Measurements from ENCODE around the gene KISS1R.

The KISS1R gene

DNA sequence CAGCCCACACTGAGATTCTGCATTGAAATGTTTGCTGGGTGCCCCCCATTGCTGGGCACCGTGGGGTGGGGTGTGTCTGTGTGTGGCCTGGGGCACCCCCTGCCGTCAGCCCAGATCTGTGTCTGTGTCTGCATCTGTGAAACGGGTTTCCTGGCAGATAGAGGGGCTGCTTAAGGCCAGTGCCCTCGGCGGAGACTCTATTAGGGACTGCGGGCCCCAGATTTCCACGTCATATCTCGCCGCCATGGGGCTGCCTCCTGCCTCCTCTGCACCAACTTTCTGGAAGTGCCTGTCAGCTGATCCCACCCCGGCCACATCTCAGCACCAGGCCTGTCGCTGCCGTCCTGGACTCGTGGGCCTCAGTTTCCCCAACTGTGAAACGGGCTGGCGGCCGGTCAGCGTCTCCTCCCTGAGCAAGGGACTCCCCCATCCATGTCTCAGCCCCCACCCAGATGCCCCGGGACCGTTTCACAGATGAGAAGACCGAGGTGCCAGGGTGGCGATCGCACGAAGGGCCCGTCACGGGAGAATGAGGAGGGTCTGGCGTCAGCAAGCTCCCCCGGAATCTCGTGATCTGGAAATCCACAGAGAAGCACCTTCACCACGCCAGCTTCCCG lies 30.1 kb downstream of the KISS1R start:
- Histone ChIP-seq H3K36me3 (ENCODE audit: insufficient read depth, low read length) (no peaks in the 10 kb centered on the region), H3K9me3 (ENCODE audit: low read length) (no peaks in the 10 kb centered on the region), H3K4me1 (ENCODE audit: insufficient read depth, low read length) (no peaks in the 10 kb centered on the region), H3K27ac (ENCODE audit: low read depth, low read length) (no peak overlapping the region), H3K27me3 (ENCODE audit: control insufficient read depth in 1 of 2, insufficient read depth in 2 of 2, low read length in 2 of 2) (no peaks in the 10 kb centered on the region), H3K9ac (ENCODE audit: low read length) (no peak overlapping the region), H3K4me3 (ENCODE audit: low read depth in 1 of 2, low read length in 2 of 2) (no peak overlapping the region)

DNA sequence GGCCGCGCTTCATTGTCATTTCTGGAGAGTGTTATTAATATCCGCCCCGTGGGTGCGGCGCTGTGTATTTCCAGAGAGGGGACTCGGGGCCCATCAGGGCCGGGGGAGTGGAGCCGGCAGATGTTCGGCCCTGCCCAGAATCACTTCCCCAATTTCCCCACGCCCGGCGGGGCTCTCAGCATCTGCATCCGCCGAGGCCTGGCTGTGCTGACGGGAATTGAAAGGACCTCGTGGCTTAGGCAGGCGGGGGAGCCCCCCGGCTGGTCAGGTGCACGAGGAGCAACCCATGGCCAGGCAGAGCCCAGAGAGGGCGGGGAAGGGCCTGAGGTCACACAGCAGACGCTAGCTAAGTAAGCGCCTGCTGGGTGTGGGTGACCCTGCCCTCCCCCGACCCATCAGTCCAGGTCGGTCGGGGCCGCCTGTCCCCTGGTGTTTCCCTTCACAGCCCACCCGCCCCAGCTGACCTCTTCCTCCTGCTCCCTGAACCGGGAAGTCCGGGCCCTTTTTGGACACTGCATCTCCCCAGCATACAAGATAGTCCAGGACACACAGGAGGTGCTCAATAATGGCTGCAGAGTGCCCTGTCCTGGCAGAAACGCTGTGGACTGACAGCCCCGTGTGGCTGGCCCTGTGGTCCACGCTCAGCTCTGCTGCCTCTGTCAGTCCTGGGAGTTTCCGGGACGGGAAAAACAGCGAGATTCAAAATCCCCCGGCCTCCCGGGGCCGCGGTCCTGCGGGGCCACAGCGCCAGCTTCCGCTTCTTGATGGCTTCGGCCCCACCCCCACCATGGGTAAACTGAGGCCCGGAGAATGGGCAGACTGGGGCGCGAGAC lies 30.8 kb downstream of the KISS1R start:
- H3K9ac ChIP-seq (ENCODE audit: low read length): no peak overlapping the region
- no peak overlapping the region for H3K4me3 ChIP-seq (ENCODE audit: low read depth in 1 of 2, low read length in 2 of 2)
- H3K27ac ChIP-seq (ENCODE audit: low read depth, low read length): no peak overlapping the region
- no peaks in the 10 kb centered on the region for H3K4me1 ChIP-seq (ENCODE audit: insufficient read depth, low read length)
- no peaks in the 10 kb centered on the region for H3K9me3 ChIP-seq (ENCODE audit: low read length)
- no peaks in the 10 kb centered on the region for H3K27me3 ChIP-seq (ENCODE audit: control insufficient read depth in 1 of 2, insufficient read depth in 2 of 2, low read length in 2 of 2)
- no peaks in the 10 kb centered on the region for H3K36me3 ChIP-seq (ENCODE audit: insufficient read depth, low read length)

DNA sequence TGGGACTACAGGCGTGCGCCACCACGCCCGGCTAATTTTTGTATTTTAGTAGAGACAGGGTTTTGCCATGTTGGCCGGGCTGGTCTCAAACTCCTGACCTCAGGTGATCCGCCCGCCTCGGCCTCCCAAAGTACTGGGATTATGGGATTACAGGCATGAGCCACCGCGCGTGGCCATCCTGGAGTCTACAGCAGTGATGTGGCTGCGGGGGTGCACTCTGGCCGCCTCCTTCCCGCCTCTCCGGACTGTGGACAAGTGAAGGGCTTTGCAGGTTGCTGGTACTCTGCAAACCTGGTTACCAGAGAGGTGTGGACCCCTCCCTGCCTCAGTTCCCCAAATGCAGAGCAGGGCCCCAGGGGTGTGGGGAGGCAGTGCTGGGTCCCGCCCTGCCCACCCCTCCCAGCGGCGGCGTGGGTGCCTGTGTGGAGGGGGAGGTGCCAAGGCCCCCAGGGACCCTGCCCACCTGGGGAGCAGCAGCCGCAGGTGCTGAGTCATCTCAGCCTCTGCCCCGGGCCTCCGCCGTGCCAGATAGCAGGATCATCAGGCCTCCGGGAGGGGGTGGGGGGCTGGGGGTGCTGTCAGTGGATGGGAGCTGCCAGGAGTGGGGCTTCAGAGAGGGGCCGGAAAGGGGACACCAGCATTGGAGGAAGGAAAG lies 31.8 kb downstream of the KISS1R start:
- Histone ChIP-seq H3K4me1 (ENCODE audit: insufficient read depth, low read length) (no peaks in the 10 kb centered on the region), H3K9me3 (ENCODE audit: low read length) (no peaks in the 10 kb centered on the region), H3K27ac (ENCODE audit: low read depth, low read length) (no peak overlapping the region), H3K36me3 (ENCODE audit: insufficient read depth, low read length) (no peaks in the 10 kb centered on the region), H3K27me3 (ENCODE audit: control insufficient read depth in 1 of 2, insufficient read depth in 2 of 2, low read length in 2 of 2) (no peaks in the 10 kb centered on the region), H3K4me3 (ENCODE audit: low read depth in 1 of 2, low read length in 2 of 2) (no peak overlapping the region), H3K9ac (ENCODE audit: low read length) (no peak overlapping the region)

DNA sequence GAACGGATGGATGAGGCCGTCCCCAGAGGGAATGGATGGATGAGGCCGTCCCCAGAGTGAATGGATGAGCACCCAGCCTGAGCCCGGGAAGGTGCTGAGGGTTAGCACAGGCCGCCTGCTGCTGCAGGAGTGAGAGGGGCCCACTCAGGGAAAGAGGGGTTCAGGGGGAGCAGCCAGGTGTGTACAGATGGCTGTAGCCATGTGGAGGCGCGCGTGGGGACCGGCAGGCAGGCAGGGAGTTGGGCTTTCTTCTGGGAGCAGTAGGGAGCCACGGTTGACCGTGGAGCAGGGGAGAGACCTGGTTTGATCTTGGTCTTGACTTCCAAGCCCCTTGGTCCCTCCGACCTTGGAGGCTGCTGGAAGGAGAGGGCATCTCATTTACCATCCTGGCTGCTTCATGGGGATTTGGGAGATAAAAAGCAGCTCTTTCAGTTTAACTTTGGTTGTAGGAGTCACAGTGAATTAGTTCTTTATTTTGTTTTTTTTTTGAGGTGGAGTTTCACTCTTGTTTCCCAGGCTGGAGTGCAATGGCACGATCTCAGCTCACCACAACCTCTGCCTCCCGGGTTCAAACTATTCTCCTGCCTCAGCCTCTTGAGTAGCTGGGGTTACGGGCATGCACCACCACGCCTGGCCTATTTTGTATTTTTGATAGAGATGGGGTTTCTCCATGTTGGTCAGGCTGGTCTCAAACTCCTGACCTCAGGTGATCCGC lies 33.4 kb downstream of the KISS1R start:
- H3K4me3 ChIP-seq (ENCODE audit: low read depth in 1 of 2, low read length in 2 of 2): no peak overlapping the region
- no peak overlapping the region for H3K27ac ChIP-seq (ENCODE audit: low read depth, low read length)
- no peaks in the 10 kb centered on the region for H3K9me3 ChIP-seq (ENCODE audit: low read length)
- H3K27me3 ChIP-seq (ENCODE audit: control insufficient read depth in 1 of 2, insufficient read depth in 2 of 2, low read length in 2 of 2): no peaks in the 10 kb centered on the region
- H3K36me3 ChIP-seq (ENCODE audit: insufficient read depth, low read length): no peaks in the 10 kb centered on the region
- no peak overlapping the region for H3K9ac ChIP-seq (ENCODE audit: low read length)
- H3K4me1 ChIP-seq (ENCODE audit: insufficient read depth, low read length): no peaks in the 10 kb centered on the region

DNA sequence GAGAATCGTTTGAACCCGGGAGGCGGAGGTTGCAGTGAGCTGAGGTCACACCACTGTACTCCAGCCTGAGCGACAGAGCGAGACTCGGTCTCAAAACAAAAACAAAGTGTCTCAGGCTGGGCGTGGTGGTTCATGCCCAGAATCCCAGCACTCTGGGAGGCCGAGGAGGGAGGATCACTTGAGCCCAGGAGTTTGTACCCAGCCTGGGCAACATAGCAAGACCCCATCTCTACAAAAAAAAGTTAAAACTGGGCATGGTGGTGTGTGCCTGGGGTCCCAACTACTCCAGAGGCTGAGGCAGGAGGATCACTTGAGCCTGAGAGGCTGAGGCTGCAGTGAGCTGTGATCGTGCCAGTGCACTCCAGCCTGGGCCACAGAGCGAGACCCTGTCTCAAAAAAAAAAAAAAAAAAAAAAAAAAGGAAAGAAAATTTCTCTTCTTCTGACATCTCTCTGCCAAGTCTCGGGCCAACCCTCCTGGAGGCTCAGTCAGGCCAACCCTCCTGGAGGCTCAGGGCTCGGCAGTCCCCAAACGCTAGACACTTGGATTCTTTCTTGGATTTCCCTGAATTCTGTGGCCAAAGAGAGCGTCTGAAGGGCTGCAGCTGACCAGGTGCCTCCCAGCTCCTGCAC lies 35.0 kb downstream of the KISS1R start:
- no peak overlapping the region for H3K4me3 ChIP-seq (ENCODE audit: low read depth in 1 of 2, low read length in 2 of 2)
- no peak overlapping the region for H3K27ac ChIP-seq (ENCODE audit: low read depth, low read length)
- no peak overlapping the region for H3K9ac ChIP-seq (ENCODE audit: low read length)
- H3K4me1 ChIP-seq (ENCODE audit: insufficient read depth, low read length): no peaks in the 10 kb centered on the region
- no peaks in the 10 kb centered on the region for H3K9me3 ChIP-seq (ENCODE audit: low read length)
- H3K27me3 ChIP-seq (ENCODE audit: control insufficient read depth in 1 of 2, insufficient read depth in 2 of 2, low read length in 2 of 2): no peaks in the 10 kb centered on the region
- no peaks in the 10 kb centered on the region for H3K36me3 ChIP-seq (ENCODE audit: insufficient read depth, low read length)

DNA sequence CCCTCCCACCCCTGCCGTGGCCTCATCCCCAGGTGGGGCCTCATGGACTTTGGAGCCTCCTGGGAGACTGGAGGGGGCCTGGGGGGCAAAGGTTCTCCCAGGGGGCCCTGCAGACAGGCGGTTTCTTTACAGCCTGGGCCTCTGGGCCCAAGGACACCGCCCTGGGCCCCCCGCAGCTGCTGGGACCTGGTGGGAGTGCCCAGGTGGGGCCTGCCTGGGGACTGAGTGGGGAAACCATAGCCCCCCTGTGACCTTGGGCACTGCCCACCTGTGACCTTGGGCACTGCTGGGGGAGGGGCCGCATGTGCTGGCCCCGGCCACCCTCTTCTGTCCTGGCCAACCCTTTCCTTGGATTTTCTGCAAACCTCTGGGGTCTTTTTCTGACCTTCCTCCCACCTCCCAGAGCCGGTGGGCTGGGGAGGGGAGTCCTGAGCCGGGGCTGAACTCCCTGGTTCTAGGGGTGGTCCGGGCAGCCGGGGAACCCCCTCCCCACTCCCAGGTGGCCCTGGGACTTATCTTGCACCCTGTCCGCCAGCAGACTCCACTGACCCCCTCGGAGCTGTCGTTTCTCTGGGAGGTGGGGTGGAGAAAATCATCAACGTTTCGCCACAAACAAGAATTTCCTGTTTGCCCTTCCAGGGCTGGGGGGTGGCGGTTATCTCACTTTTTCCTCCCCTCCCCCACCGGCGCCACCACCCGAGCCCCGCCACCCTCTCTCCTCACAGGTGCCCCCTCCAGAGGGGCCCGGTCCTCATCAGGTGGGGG lies 35.7 kb downstream of the KISS1R start:
- Histone ChIP-seq H3K27ac (ENCODE audit: low read depth, low read length) (no peak overlapping the region), H3K4me3 (ENCODE audit: low read depth in 1 of 2, low read length in 2 of 2) (no peak overlapping the region), H3K9me3 (ENCODE audit: low read length) (no peaks in the 10 kb centered on the region), H3K36me3 (ENCODE audit: insufficient read depth, low read length) (no peaks in the 10 kb centered on the region), H3K9ac (ENCODE audit: low read length) (no peak overlapping the region), H3K27me3 (ENCODE audit: control insufficient read depth in 1 of 2, insufficient read depth in 2 of 2, low read length in 2 of 2) (no peaks in the 10 kb centered on the region), H3K4me1 (ENCODE audit: insufficient read depth, low read length) (no peaks in the 10 kb centered on the region)

DNA sequence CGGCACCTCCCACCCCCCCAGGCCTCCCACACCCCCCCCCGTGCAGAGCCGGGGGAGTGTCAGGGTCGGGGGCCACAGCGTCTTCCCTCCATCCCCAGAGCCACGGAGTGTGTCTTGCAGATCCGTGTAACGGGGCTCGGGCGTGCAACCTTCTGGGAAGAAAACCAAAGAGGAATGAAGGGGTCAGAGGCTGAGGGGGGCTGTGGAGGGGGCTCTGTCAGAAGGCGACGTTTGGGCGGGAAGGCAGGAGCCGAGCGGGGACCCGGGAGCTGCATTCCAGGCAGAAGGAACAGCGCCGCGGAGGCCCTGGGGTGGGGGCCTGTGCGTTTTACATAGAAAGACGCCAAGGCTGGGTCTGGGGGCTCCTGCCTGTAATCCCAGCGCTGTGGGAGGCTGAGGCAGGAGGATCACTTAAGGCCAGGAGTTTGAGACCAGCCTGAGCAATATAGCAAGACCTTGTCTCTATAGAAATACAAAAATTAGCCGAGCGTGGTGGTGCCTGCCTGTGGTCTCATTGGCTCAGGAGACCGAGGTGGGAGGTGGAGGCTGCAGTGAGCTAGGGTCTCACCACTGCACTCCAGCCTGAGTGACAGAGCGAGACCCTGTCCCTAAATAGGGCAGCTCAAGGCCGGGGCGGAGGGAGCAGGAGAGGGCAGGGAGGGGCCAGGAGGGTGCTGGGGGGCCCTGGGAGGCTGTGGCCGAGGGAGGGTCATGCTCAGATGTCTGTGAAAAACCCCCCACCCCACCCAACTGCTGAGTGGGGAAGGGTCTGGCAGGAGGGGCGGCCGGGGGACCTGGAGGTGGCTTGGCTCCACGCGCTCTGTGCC lies 36.5 kb downstream of the KISS1R start:
- Histone ChIP-seq H3K9me3 (ENCODE audit: low read length) (no peaks in the 10 kb centered on the region), H3K36me3 (ENCODE audit: insufficient read depth, low read length) (no peaks in the 10 kb centered on the region), H3K4me3 (ENCODE audit: low read depth in 1 of 2, low read length in 2 of 2) (no peak overlapping the region), H3K4me1 (ENCODE audit: insufficient read depth, low read length) (no peaks in the 10 kb centered on the region), H3K9ac (ENCODE audit: low read length) (no peak overlapping the region), H3K27me3 (ENCODE audit: control insufficient read depth in 1 of 2, insufficient read depth in 2 of 2, low read length in 2 of 2) (no peaks in the 10 kb centered on the region), H3K27ac (ENCODE audit: low read depth, low read length) (no peak overlapping the region)

DNA sequence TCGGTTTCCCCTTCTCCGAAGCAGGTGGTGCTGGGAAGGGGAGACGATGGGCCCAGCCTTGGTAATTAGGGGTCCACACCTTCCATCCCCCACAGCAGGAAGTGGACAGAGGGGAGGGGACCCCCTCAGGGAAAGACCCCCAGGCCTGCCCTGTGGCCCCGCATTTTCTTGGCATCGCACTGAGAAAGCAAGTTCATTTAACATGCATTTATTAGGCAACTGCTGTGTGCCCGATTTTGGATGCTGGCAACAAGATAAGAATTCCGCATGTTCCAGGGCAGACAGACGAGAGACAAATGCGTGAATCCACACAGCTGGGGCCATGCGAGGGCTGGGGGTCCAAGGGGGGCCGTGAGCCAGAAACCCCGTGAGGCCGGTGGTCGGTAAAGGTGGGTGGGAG lies 37.1 kb downstream of the KISS1R start:
- Histone ChIP-seq H3K4me3 (ENCODE audit: low read depth in 1 of 2, low read length in 2 of 2) (no peak overlapping the region), H3K27ac (ENCODE audit: low read depth, low read length) (no peak overlapping the region), H3K36me3 (ENCODE audit: insufficient read depth, low read length) (no peaks in the 10 kb centered on the region), H3K27me3 (ENCODE audit: control insufficient read depth in 1 of 2, insufficient read depth in 2 of 2, low read length in 2 of 2) (no peaks in the 10 kb centered on the region), H3K4me1 (ENCODE audit: insufficient read depth, low read length) (no peaks in the 10 kb centered on the region), H3K9me3 (ENCODE audit: low read length) (no peaks in the 10 kb centered on the region), H3K9ac (ENCODE audit: low read length) (no peak overlapping the region)

DNA sequence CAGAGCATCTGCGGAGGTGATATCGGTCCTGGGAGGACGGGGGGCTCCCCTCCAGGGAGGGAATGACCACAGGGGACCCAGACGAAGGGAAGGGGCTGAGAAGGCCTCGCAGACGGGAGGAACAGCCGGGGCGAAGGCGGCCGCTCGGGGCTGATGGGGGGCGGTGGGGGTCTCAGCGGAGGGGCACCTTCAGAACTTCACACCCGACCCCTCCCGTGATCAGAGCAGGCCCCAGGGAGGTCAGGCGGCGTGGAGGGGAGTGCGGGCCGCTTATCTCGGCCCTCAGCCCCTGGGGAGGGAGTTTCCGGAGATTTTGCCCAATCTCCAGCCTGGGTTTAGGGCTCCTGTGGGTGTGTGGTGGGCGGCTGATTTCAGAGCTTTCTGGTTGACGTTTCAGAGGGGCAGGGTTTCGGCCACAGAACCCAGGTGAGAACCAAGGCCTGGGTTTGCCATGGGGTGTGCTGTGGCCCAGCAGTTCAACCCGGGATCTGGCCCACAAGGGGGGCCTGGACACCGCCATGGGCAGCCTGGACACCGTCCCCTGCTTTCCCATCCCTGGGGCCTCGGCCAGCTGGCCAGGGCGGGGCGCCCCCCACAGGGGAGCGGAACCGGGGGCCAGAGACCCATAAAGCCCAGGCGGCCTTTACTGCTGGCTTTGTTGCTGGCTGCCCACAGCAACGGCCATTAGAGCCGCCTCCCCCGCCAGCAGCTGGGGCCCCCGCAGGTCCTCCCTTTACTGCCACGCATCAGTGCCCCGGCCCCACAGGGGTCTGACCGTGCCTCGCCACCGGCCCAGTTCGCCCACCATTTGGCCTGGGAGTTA lies 37.8 kb downstream of the KISS1R start:
- no peak overlapping the region for H3K4me3 ChIP-seq (ENCODE audit: low read depth in 1 of 2, low read length in 2 of 2)

More for the DNA sequence above, 37.8 kb downstream of the KISS1R start:
- Histone ChIP-seq H3K36me3 (ENCODE audit: insufficient read depth, low read length) (no peaks in the 10 kb centered on the region), H3K27ac (ENCODE audit: low read depth, low read length) (no peak overlapping the region), H3K9me3 (ENCODE audit: low read length) (no peaks in the 10 kb centered on the region), H3K9ac (ENCODE audit: low read length) (no peak overlapping the region), H3K27me3 (ENCODE audit: control insufficient read depth in 1 of 2, insufficient read depth in 2 of 2, low read length in 2 of 2) (no peaks in the 10 kb centered on the region), H3K4me1 (ENCODE audit: insufficient read depth, low read length) (no peaks in the 10 kb centered on the region)

All from muscle layer of colon (tissue), 2 donors.